ENCODE results near the gene TAS2R60.
"Not testable (repeated sequence)": the region's sequence is repeated elsewhere in the genome, so short reads cannot be mapped to it uniquely, and the experiment has no call there.

TAS2R60 gene

GRCh38 chr7:143459359-143459758, 16.1 kb downstream of the TAS2R60 start:
- H3K9me3 Mint-ChIP-seq: peaks cover 17% of the 10 kb centered on the region
- no peak for DNase-seq
- H3K27ac Mint-ChIP-seq: no peak overlapping the region
- no peak for TF ChIP-seq CTCF (IDR thresholded peaks at IDR 0.05)
- no peak overlapping the region for H3K4me3 Mint-ChIP-seq
- no peaks in the 10 kb centered on the region for H3K4me1 Mint-ChIP-seq
- H3K27me3 Mint-ChIP-seq (ENCODE audit: low read depth, poor library complexity): peaks cover 4% of the 10 kb centered on the region
- no peaks in the 10 kb centered on the region for H3K36me3 Mint-ChIP-seq (ENCODE audit: low read depth)

GRCh38 chr7:143460271-143460979, 17.2 kb downstream of the TAS2R60 start:
- H3K36me3 Mint-ChIP-seq (ENCODE audit: low read depth): no peaks in the 10 kb centered on the region
- no peak for DNase-seq
- no peak overlapping the region for H3K27ac Mint-ChIP-seq
- no peak overlapping the region for H3K4me3 Mint-ChIP-seq
- no peak for TF ChIP-seq CTCF (IDR thresholded peaks at IDR 0.05)
- no peaks in the 10 kb centered on the region for H3K4me1 Mint-ChIP-seq
- peaks cover 4% of the 10 kb centered on the region for H3K27me3 Mint-ChIP-seq (ENCODE audit: low read depth, poor library complexity)
- H3K9me3 Mint-ChIP-seq: peaks cover 17% of the 10 kb centered on the region

GRCh38 chr7:143462045-143462444, 18.8 kb downstream of the TAS2R60 start:
- Mint-ChIP-seq H3K9me3 (peaks cover 17% of the 10 kb centered on the region), H3K27ac (no peak overlapping the region)
- DNase-seq: no peak

GRCh38 chr7:143463556-143463955, 20.3 kb downstream of the TAS2R60 start:
- H3K27me3 Mint-ChIP-seq (ENCODE audit: low read depth, poor library complexity): peaks cover 4% of the 10 kb centered on the region
- no peak for TF ChIP-seq CTCF (IDR thresholded peaks at IDR 0.05)
- H3K9me3 Mint-ChIP-seq: peaks cover 17% of the 10 kb centered on the region
- no peak overlapping the region for H3K4me3 Mint-ChIP-seq
- no peaks in the 10 kb centered on the region for H3K4me1 Mint-ChIP-seq
- no peak overlapping the region for H3K27ac Mint-ChIP-seq
- no peaks in the 10 kb centered on the region for H3K36me3 Mint-ChIP-seq (ENCODE audit: low read depth)
- DNase-seq: no peak

More at GRCh38 chr7:143462045-143462444, 18.8 kb downstream of the TAS2R60 start:
- H3K4me3 Mint-ChIP-seq: no peak overlapping the region
- TF ChIP-seq CTCF (IDR thresholded peaks at IDR 0.05): no peak
- no peaks in the 10 kb centered on the region for H3K36me3 Mint-ChIP-seq (ENCODE audit: low read depth)
- no peaks in the 10 kb centered on the region for H3K4me1 Mint-ChIP-seq
- H3K27me3 Mint-ChIP-seq (ENCODE audit: low read depth, poor library complexity): no peaks in the 10 kb centered on the region

- DNase-seq: no peak
- Mint-ChIP-seq H3K27ac (no peak overlapping the region), H3K27me3 (ENCODE audit: low read depth, poor library complexity) (peaks cover 4% of the 10 kb centered on the region), H3K9me3 (peaks cover 17% of the 10 kb centered on the region), H3K4me1 (no peaks in the 10 kb centered on the region), H3K4me3 (no peak overlapping the region), H3K36me3 (ENCODE audit: low read depth) (no peaks in the 10 kb centered on the region)
- no peak for TF ChIP-seq CTCF (IDR thresholded peaks at IDR 0.05)
These were observed 20.7 kb downstream of the TAS2R60 start for GRCh38 chr7:143463957-143464356.

- Mint-ChIP-seq H3K4me1 (no peaks in the 10 kb centered on the region), H3K27ac (no peak overlapping the region), H3K27me3 (ENCODE audit: low read depth, poor library complexity) (peaks cover 4% of the 10 kb centered on the region), H3K9me3 (peaks cover 18% of the 10 kb centered on the region), H3K36me3 (ENCODE audit: low read depth) (no peaks in the 10 kb centered on the region), H3K4me3 (no peak overlapping the region)
- no peak for DNase-seq
- no peak for TF ChIP-seq CTCF (IDR thresholded peaks at IDR 0.05)
These were observed 24.5 kb downstream of the TAS2R60 start for GRCh38 chr7:143467724-143468123.

GRCh38 chr7:143472071-143472689, 28.9 kb downstream of the TAS2R60 start:
- H3K9me3 Mint-ChIP-seq: peaks cover 30% of the 10 kb centered on the region
- not testable (repeated sequence) for H3K36me3 Mint-ChIP-seq (ENCODE audit: low read depth); H3K27me3 Mint-ChIP-seq (ENCODE audit: low read depth, poor library complexity); DNase-seq; H3K4me1 Mint-ChIP-seq; H3K27ac Mint-ChIP-seq; H3K4me3 Mint-ChIP-seq
